Dendritic cell treated with granulocyte-macrophage colony-stimulating factor and Interleukin-4, amounts not matched to agents 40 ng/mL and 50 ng/mL, for 4 days (primary cell): ENCODE measurements around the gene MAT1A.

Source experiments
- H3K27ac Mint-ChIP-seq: one replicate; pipeline ENCODE4 v1.8.0; 2022; ENCODE audit warnings: mild to moderate bottlenecking, mixed read lengths
- H3K27me3 Mint-ChIP-seq: one replicate; pipeline ENCODE4 v1.8.0; 2022; ENCODE audit warnings: mild to moderate bottlenecking, mixed read lengths
- H3K36me3 Mint-ChIP-seq: one replicate; pipeline ENCODE4 v1.8.0; 2022; ENCODE audit warnings: low read depth, mixed read lengths
- H3K4me1 Mint-ChIP-seq: one replicate; pipeline ENCODE4 v1.8.0; 2022; ENCODE audit warnings: low read depth, mixed read lengths
- H3K4me3 Mint-ChIP-seq: one replicate; pipeline ENCODE4 v1.8.0; 2022; ENCODE audit warnings: mild to moderate bottlenecking, moderate library complexity, mixed read lengths
- H3K9me3 Mint-ChIP-seq: one replicate; pipeline ENCODE4 v1.8.0; 2022; ENCODE audit warnings: mixed read lengths
- intact Hi-C: fragments of 100-400 bp; cut with micrococcal nuclease; formaldehyde crosslinking; loops from one replicate; pipeline ENCODE4 v1.15.0; 2022

The MAT1A gene

DNA sequence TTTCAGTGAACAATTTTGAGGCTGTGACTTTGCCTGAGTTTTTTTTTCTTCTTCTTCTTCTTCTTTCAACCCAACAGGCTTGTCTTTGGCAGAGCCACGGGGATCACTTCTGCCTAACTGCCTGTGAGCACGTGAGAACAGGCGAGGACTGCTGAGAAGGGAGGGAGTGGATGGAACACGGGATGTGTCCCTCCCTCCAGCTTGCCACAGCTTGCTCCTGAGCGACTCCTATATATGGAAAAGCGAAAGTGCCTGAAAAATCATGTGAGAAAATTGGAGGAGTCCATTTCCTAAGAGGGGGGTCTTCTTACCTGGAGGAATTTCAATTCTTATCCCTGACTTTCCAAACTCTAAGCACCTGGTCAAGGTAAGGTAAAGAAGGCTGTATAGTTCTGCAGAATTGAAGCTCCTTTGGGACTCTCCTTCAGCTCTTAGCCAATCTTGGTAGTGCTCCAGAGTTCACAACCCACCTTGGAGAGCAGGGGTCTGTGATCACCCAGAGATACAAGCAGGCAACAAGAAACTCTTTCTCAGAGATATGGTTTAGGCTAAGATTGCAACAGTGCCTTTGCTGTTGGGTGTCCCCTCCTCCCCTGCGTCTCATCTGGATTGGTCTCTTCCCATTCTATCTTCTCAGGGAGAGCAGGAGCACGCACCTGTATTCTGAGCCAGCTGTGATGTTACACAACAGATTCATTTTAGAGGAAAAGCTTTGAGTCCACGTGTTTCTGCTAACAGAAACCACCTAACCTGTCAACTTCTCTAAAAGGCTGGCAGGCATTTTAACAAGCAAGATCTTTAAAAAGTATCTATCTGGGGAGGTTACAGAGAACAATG is at the start of gene MAT1A:
MAT1A (minus strand) TSS at position 208 of the 837 bp plus-strand sequence. CDS start 235 bp downstream, outside the sequence.
- Mint-ChIP-seq H3K4me3 (no peak within 1 kb of the TSS), H3K4me1 (peaks cover 6% of the 10 kb centered on the region), H3K27ac (no peak within 1 kb of the TSS), H3K36me3 (no peaks in the 10 kb centered on the region), H3K9me3 (no peaks in the 10 kb centered on the region), H3K27me3 (peaks cover 7% of the 10 kb centered on the region)
- intact Hi-C loops = no loop called here

DNA sequence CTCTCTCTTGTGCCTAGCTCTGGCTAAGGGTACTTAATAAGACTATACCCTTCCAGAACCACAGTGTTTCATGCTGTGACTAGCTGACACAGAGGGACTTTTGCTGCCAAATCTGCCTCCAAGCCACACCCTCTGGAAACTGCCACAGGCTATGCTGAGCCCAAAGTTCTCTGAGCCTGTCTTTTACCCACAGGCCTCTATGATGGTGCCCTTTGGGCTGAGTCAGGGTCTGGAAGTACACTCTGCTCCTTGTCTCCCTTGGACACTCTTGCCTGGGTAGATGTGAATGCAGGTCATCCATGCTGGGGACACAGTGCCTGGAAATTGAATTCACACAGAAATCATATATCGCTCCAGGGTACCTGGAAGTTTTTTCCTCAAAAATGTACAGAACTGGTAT is 44.5 kb upstream of the MAT1A start:
- Mint-ChIP-seq H3K27me3 (peaks cover 1% of the 10 kb centered on the region), H3K9me3 (no peaks in the 10 kb centered on the region), H3K4me1 (no peaks in the 10 kb centered on the region), H3K27ac (no peak overlapping the region), H3K36me3 (no peaks in the 10 kb centered on the region), H3K4me3 (no peak overlapping the region)
- intact Hi-C loops = no loop called here

DNA sequence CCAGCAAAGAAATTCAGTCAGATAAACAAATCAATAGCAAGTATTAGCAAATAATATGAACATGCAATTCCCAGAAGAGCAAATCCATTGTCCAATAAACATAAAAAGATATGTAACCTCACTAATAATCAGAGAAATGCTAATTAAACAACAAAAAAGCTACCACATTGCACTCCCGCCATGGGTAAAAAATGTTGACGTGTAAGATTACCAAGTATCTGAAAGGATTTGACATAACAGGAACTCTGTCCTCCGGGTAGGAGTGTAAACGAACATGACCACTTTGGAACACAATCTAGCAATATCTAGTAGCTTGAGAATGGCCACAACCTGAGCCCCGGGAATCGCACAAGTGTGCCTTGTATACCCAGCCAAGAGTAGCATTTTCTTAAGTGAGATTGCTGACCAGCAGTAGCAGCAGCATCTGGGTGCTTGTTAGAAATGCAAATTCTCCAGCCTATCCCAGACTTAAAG is 35.5 kb upstream of the MAT1A start:
- no peaks in the 10 kb centered on the region for H3K9me3 Mint-ChIP-seq
- H3K4me1 Mint-ChIP-seq = no peaks in the 10 kb centered on the region
- no peak overlapping the region for H3K4me3 Mint-ChIP-seq
- intact Hi-C loops = no loop called here
- peaks cover 2% of the 10 kb centered on the region for H3K27me3 Mint-ChIP-seq
- H3K27ac Mint-ChIP-seq = no peak overlapping the region
- no peaks in the 10 kb centered on the region for H3K36me3 Mint-ChIP-seq

DNA sequence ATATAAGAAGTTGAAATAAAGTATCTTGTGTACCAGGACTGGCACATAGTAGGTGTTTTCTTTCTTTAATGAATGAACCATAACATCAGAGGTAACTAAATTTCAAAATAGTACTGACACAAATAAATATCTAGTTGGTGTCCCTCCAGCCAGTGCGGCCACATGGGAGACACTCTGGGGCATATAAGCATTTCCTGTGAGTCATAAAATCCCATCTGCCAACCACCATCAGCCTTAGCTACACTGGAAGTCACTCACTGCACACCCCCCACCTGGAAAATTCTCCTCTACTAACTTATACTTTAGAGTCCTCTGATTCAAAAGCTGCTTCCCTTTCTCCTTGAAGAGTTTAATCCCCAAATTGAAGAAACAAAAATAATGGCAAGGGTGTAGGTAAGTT is 34.6 kb upstream of the MAT1A start:
- H3K9me3 Mint-ChIP-seq = no peaks in the 10 kb centered on the region
- peaks cover 2% of the 10 kb centered on the region for H3K27me3 Mint-ChIP-seq
- H3K4me1 Mint-ChIP-seq = no peaks in the 10 kb centered on the region
- H3K4me3 Mint-ChIP-seq = no peak overlapping the region
- no peak overlapping the region for H3K27ac Mint-ChIP-seq
- intact Hi-C loops = no loop called here
- H3K36me3 Mint-ChIP-seq = no peaks in the 10 kb centered on the region

- no peak overlapping the region for H3K4me3 Mint-ChIP-seq
- H3K9me3 Mint-ChIP-seq = no peaks in the 10 kb centered on the region
- intact Hi-C loops = no loop called here
- H3K4me1 Mint-ChIP-seq = no peaks in the 10 kb centered on the region
- H3K36me3 Mint-ChIP-seq = no peaks in the 10 kb centered on the region
- no peak overlapping the region for H3K27ac Mint-ChIP-seq
- H3K27me3 Mint-ChIP-seq = peaks cover 2% of the 10 kb centered on the region
Observed at GRCh38 chr10:80323311-80323710, 33.9 kb upstream of the MAT1A start.

GRCh38 chr10:80322711-80323110 is 33.3 kb upstream of the MAT1A start:
- no peak overlapping the region for H3K4me3 Mint-ChIP-seq
- no peaks in the 10 kb centered on the region for H3K4me1 Mint-ChIP-seq
- no peaks in the 10 kb centered on the region for H3K9me3 Mint-ChIP-seq
- H3K36me3 Mint-ChIP-seq = no peaks in the 10 kb centered on the region
- no peak overlapping the region for H3K27ac Mint-ChIP-seq
- peaks cover 2% of the 10 kb centered on the region for H3K27me3 Mint-ChIP-seq
- intact Hi-C loops = no loop called here

DNA sequence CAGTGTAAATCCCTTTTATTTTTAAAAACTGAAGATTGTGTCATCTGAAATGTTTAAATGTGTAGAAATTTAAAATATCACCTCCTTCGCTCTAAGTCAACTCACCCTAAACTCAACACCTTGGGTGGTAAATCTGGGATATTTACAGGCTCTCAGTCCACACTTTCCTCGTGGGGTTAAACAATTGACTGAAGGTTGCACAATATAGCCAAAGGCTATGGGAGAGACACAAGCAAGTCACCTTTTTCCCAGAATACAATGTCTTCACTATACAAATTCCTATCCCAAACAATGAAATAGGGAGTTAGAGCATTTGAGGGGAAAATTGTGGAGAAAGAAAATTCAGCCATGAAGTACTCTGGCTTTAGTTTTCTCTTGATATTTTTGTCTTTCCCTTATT is 32.7 kb upstream of the MAT1A start:
- Mint-ChIP-seq H3K36me3 (no peaks in the 10 kb centered on the region), H3K27me3 (peaks cover 2% of the 10 kb centered on the region), H3K4me3 (no peak overlapping the region), H3K27ac (no peak overlapping the region), H3K9me3 (no peaks in the 10 kb centered on the region), H3K4me1 (peaks cover under 1% of the 10 kb centered on the region)
- intact Hi-C loops = no loop called here

- H3K4me3 Mint-ChIP-seq = no peak overlapping the region
- H3K27ac Mint-ChIP-seq = no peak overlapping the region
- H3K36me3 Mint-ChIP-seq = no peaks in the 10 kb centered on the region
- H3K4me1 Mint-ChIP-seq = peaks cover 10% of the 10 kb centered on the region
- intact Hi-C loops = no loop called here
- H3K27me3 Mint-ChIP-seq = peaks cover 2% of the 10 kb centered on the region
- H3K9me3 Mint-ChIP-seq = no peaks in the 10 kb centered on the region
Observed at GRCh38 chr10:80321183-80321582, 31.7 kb upstream of the MAT1A start.

GRCh38 chr10:80320377-80320776 is 30.9 kb upstream of the MAT1A start:
- H3K27ac Mint-ChIP-seq = no peak overlapping the region
- intact Hi-C loops = no loop called here

GRCh38 chr10:80319725-80320290 is 30.4 kb upstream of the MAT1A start:
- Mint-ChIP-seq H3K27me3 (peaks cover 2% of the 10 kb centered on the region), H3K36me3 (no peaks in the 10 kb centered on the region), H3K9me3 (no peaks in the 10 kb centered on the region), H3K4me3 (no peak overlapping the region), H3K27ac (no peak overlapping the region), H3K4me1 (peaks cover 12% of the 10 kb centered on the region)
- intact Hi-C loops = no loop called here

More at GRCh38 chr10:80320377-80320776, 30.9 kb upstream of the MAT1A start:
- Mint-ChIP-seq H3K27me3 (peaks cover 2% of the 10 kb centered on the region), H3K9me3 (no peaks in the 10 kb centered on the region), H3K36me3 (no peaks in the 10 kb centered on the region), H3K4me3 (no peak overlapping the region), H3K4me1 (peaks cover 12% of the 10 kb centered on the region)

DNA sequence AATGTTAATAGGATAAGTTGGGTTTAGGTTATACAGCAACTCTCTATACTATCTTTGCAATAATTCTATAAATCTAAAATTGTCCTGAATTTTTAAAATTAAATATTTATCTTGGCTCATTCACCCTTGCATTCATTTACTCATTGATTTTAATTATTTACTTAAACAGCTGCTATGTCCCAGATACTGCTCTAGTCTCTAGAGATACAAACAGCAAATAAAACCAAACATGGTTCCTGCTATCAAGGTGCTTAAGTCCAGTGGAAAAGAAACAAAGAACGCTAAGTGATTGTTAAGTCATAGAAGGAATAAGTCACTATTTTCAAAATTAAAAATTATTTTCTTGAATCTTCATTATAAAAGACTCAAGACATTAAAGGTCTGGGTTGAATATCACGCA is 29.9 kb upstream of the MAT1A start:
- H3K4me1 Mint-ChIP-seq = peaks cover 12% of the 10 kb centered on the region
- no peaks in the 10 kb centered on the region for H3K36me3 Mint-ChIP-seq
- H3K27ac Mint-ChIP-seq = no peak overlapping the region
- no peaks in the 10 kb centered on the region for H3K9me3 Mint-ChIP-seq
- intact Hi-C loops = no loop called here
- H3K27me3 Mint-ChIP-seq = peaks cover 2% of the 10 kb centered on the region
- H3K4me3 Mint-ChIP-seq = no peak overlapping the region

GRCh38 chr10:80318742-80319141 is 29.3 kb upstream of the MAT1A start:
- Mint-ChIP-seq H3K27ac (no peak overlapping the region), H3K27me3 (peaks cover 2% of the 10 kb centered on the region), H3K9me3 (no peaks in the 10 kb centered on the region), H3K4me1 (peaks cover 12% of the 10 kb centered on the region), H3K36me3 (no peaks in the 10 kb centered on the region), H3K4me3 (no peak overlapping the region)
- intact Hi-C loops = no loop called here

- Mint-ChIP-seq H3K27me3 (peaks cover 2% of the 10 kb centered on the region), H3K4me1 (peaks cover 18% of the 10 kb centered on the region), H3K4me3 (no peak overlapping the region), H3K27ac (no peak overlapping the region), H3K36me3 (no peaks in the 10 kb centered on the region), H3K9me3 (no peaks in the 10 kb centered on the region)
- intact Hi-C loops = no loop called here
Observed at GRCh38 chr10:80315391-80315790, 25.9 kb upstream of the MAT1A start.

DNA sequence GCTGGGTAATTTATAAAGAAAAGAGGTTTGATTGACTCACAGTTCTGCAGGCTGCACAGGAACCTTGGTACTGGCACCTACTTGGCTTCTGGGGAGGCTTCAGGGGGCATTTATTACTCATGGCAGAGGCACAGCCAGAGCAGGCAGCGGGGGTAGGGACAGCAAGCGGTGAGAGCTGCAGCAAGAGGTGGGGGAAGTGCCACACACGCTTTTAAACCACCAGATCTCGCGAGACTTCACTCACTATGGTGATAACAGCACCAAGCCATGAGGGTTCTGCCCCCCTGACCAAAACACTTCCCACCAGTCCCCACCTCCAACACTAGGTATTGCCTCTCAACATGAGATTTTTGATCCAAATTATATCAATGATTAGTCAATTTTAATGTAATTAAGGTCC is 24.1 kb upstream of the MAT1A start:
- intact Hi-C loops = no loop called here
- no peak overlapping the region for H3K27ac Mint-ChIP-seq
- no peaks in the 10 kb centered on the region for H3K27me3 Mint-ChIP-seq
- H3K4me1 Mint-ChIP-seq = peaks cover 18% of the 10 kb centered on the region
- no peaks in the 10 kb centered on the region for H3K9me3 Mint-ChIP-seq
- no peaks in the 10 kb centered on the region for H3K36me3 Mint-ChIP-seq
- no peak overlapping the region for H3K4me3 Mint-ChIP-seq
